GM19455 (cell line): Measurements from ENCODE around the gene SERINC4.

ENCODE experiments used
- ATAC-seq: cut with Tn5 transposase; IDR thresholded peaks from one replicate; pipeline ENCODE4 v1.9.1; 2021; ENCODE audit not compliant: unreplicated experiment

Gene SERINC4

GRCh38 chr15:43799209-43799944 lies 643 bp downstream of the SERINC4 start:
- no peak for ATAC-seq

GRCh38 chr15:43796566-43796965 lies 3.5 kb downstream of the SERINC4 start:
- no peak for ATAC-seq

GRCh38 chr15:43795997-43796396 lies 4.0 kb downstream of the SERINC4 start:
- ATAC-seq: no peak

GRCh38 chr15:43795197-43795596 lies 4.8 kb downstream of the SERINC4 start:
- no peak for ATAC-seq

GRCh38 chr15:43794269-43795037 lies 5.6 kb downstream of the SERINC4 start:
- ATAC-seq: no peak

GRCh38 chr15:43793647-43794046 lies 6.4 kb downstream of the SERINC4 start:
- ATAC-seq: no peak

- no peak for ATAC-seq
These were observed 7.1 kb downstream of the SERINC4 start for GRCh38 chr15:43792761-43793476.

- peak; percentile 83 for ATAC-seq
These were observed 7.8 kb downstream of the SERINC4 start, which contains the start of gene SERF2 for GRCh38 chr15:43791993-43792760. Gene SERF2 (plus strand): TSS chr15:43792320. CDS start chr15:43792377, 57 bp downstream.

GRCh38 chr15:43789409-43789808 lies 10.6 kb downstream of the SERINC4 start:
- ATAC-seq: no peak

GRCh38 chr15:43779016-43779415 lies 21.0 kb downstream of the SERINC4 start:
- ATAC-seq: no peak

GRCh38 chr15:43777267-43777914 lies 22.6 kb downstream of the SERINC4 start:
- peak; percentile 61 for ATAC-seq

GRCh38 chr15:43776718-43777266 lies 23.2 kb downstream of the SERINC4 start, which contains the start of gene ELL3:
Gene ELL3 (minus strand): TSS chr15:43776966. CDS start chr15:43776901, 65 bp downstream.
- ATAC-seq: peak; percentile 39

GRCh38 chr15:43776101-43776717 lies 23.8 kb downstream of the SERINC4 start:
- ATAC-seq: peak; percentile 40

- no peak for ATAC-seq
These were observed 24.5 kb downstream of the SERINC4 start for GRCh38 chr15:43775411-43775965.

GRCh38 chr15:43774062-43774461 lies 26.0 kb downstream of the SERINC4 start:
- ATAC-seq: no peak

- no peak for ATAC-seq
These were observed 27.4 kb downstream of the SERINC4 start for GRCh38 chr15:43772624-43773023.

GRCh38 chr15:43771816-43772215 lies 28.2 kb downstream of the SERINC4 start:
- ATAC-seq: no peak

GRCh38 chr15:43769584-43770228 lies 30.3 kb downstream of the SERINC4 start:
- no peak for ATAC-seq
